Neuronal stem cell (in vitro differentiated cells): ENCODE results near the gene POLR2C.
A peak's percentile ranks its signal among the peaks of the same experiment; 100 is the strongest.

Experiments used
- DNase-seq: peaks from one replicate; pipeline ENCODE4 v3.0.0-alpha.2; 2013; ENCODE audit warnings: low spot score
- H2AFZ ChIP-seq: one replicate; pipeline ENCODE4 v1.6.1; 2013; ENCODE audit warnings: mild to moderate bottlenecking, low read length, inconsistent platforms
- H2AK5ac ChIP-seq: 2 replicates; pipeline ENCODE4 v1.6.1; 2013; ENCODE audit warnings: low read depth, mild to moderate bottlenecking, inconsistent platforms, low read length, moderate library complexity, mixed read lengths
- H2BK120ac ChIP-seq: 2 replicates; pipeline ENCODE4 v1.6.1; 2013; ENCODE audit warnings: low read depth, mild to moderate bottlenecking, inconsistent platforms, low read length, moderate library complexity, mixed read lengths
- H2BK12ac ChIP-seq: one replicate; pipeline ENCODE4 v1.6.1; 2013; ENCODE audit warnings: low read length, inconsistent platforms
- H2BK15ac ChIP-seq: 2 replicates; pipeline ENCODE4 v1.6.1; 2013; ENCODE audit warnings: mild to moderate bottlenecking, low read length, inconsistent platforms, mixed read lengths
- H2BK5ac ChIP-seq: one replicate; pipeline ENCODE4 v1.6.1; 2013; ENCODE audit warnings: inconsistent platforms, mild to moderate bottlenecking, low read length, moderate library complexity
- H3K14ac ChIP-seq: one replicate; pipeline ENCODE4 v1.6.1; 2013; ENCODE audit warnings: low read length, inconsistent platforms
- H3K18ac ChIP-seq: 2 replicates; pipeline ENCODE4 v1.6.1; 2013; ENCODE audit warnings: low read length, inconsistent platforms
- H3K23ac ChIP-seq: 2 replicates; pipeline ENCODE4 v1.6.1; 2013; ENCODE audit warnings: low read depth, mild to moderate bottlenecking, mixed read lengths, low read length, inconsistent platforms; ENCODE audit not compliant: poor library complexity
- H3K27ac ChIP-seq: replicated peaks from 3 replicates; pipeline ENCODE4 v1.5.1; 2013; ENCODE audit warnings: low read length, inconsistent platforms
- H3K27me3 ChIP-seq, 3 experiments: 2 replicates each; pipeline ENCODE4 v1.6.1; 2013; ENCODE audit warnings: low read length in 3 of 3, mild to moderate bottlenecking in 2 of 3, inconsistent platforms in 1 of 3, low read depth in 1 of 3, mixed read lengths in 1 of 3, moderate library complexity in 1 of 3; ENCODE audit not compliant: control insufficient read depth in 3 of 3, insufficient read depth in 3 of 3
- H3K36me3 ChIP-seq, 2 donors: replicated peaks in 1 of 2; 2 replicates each; pipeline ENCODE4 v1.6.1; 2013; ENCODE audit warnings: low read length in 2 of 2; ENCODE audit not compliant: control insufficient read depth in 2 of 2, insufficient read depth in 2 of 2
- H3K4ac ChIP-seq: 2 replicates; pipeline ENCODE4 v1.6.1; 2013; ENCODE audit warnings: inconsistent platforms, mild to moderate bottlenecking, low read length, moderate library complexity
- H3K4me1 ChIP-seq, 2 donors: 1 replicate in 1 of 2; 2 replicates in 1 of 2; pipeline ENCODE4 v1.6.1; 2013; ENCODE audit warnings: low read length in 2 of 2, low read depth in 1 of 2; ENCODE audit not compliant: control insufficient read depth in 2 of 2, insufficient read depth in 1 of 2
- H3K4me2 ChIP-seq: one replicate; pipeline ENCODE4 v1.6.1; 2013; ENCODE audit warnings: mild to moderate bottlenecking, low read length, inconsistent platforms; ENCODE audit not compliant: insufficient read depth, poor library complexity, severe bottlenecking
- H3K4me3 ChIP-seq, 2 donors: 2 replicates each; pipeline ENCODE4 v1.5.1; 2013; ENCODE audit warnings: low read length in 2 of 2, mild to moderate bottlenecking in 2 of 2, inconsistent platforms in 1 of 2, moderate library complexity in 1 of 2
- H3K79me1 ChIP-seq: one replicate; pipeline ENCODE4 v1.6.1; 2013; ENCODE audit warnings: low read depth, mild to moderate bottlenecking, inconsistent platforms, low read length, moderate library complexity
- H3K9ac ChIP-seq: one replicate; pipeline ENCODE4 v1.6.1; 2013; ENCODE audit warnings: mild to moderate bottlenecking, low read depth, low read length, inconsistent platforms; ENCODE audit not compliant: poor library complexity
- H3K9me3 ChIP-seq, 2 donors: replicated peaks in 1 of 2; 2 replicates each; pipeline versions ENCODE3 to v1.6.1; 2013; ENCODE audit warnings: low read length in 2 of 2, mild to moderate bottlenecking in 2 of 2, inconsistent platforms in 1 of 2, low read depth in 1 of 2, mixed read lengths in 1 of 2, moderate library complexity in 1 of 2; ENCODE audit not compliant: control insufficient read depth in 2 of 2, insufficient read depth in 1 of 2
- H4K8ac ChIP-seq: one replicate; pipeline ENCODE4 v1.6.1; 2013; ENCODE audit warnings: low read depth, mild to moderate bottlenecking, inconsistent platforms, low read length, moderate library complexity
- H4K91ac ChIP-seq: one replicate; pipeline ENCODE4 v1.6.1; 2013; ENCODE audit warnings: low read length, low read depth, mild to moderate bottlenecking, inconsistent platforms; ENCODE audit not compliant: poor library complexity
- WGBS, 2 donors: extraction: QIAGEN DNeasy Blood & Tissue Kit; methylation state at CpG; one replicate each; pipeline ENCODE4 v1.1.7; 2013; ENCODE audit warnings: missing lambda C conversion rate in 2 of 2, mixed read lengths in 1 of 2; ENCODE audit not compliant: insufficient read length in 2 of 2, insufficient replicate concordance in 1 of 2; ENCODE audit errors: extremely low coverage in 2 of 2; 5-methylcytosine and 5-hydroxymethylcytosine counted together

The POLR2C gene

DNA sequence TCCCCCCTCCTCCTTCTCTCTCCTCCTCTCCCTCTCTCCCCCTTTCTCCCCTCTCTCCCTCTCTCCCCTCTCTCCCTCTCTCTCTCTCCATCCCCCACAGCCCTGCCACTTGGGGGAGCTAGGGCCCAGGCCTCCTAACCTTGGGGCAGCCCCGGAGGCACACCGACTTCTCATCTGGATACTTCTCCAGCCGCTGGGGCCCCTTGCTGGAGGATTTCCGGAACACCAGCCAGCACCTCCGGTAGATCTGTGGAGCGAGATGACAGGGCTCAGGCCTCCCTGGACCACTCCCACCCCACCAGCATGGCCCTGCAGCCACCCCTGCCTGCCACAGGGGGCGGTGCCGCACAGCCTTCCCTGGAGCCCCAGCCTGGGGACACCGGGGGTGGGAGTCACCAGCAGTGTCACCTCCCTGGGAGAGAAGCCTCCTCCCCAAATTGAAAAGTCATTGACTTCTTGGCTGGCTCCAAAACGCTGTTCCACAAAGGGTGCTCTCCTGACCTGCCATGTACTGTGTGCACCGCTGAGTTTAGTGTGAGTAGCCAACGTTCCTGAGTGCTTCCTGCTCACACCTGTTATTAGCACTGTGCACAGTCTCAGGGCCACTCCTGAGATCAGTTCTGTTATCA is 13.3 kb downstream of the POLR2C start:
- Histone ChIP-seq H2BK15ac (no peak overlapping the region), H3K4me2 (no peak overlapping the region), H3K14ac (no peak overlapping the region), H2AFZ (peak overlapping the region; percentile 57), H3K4me3 (no peak overlapping the region), H3K79me1 (peaks cover 4% of the 10 kb centered on the region), H4K8ac (no peak overlapping the region), H3K9ac (no peak overlapping the region), H3K27ac (peak overlapping the region; percentile 3), H3K23ac (no peak overlapping the region), H3K4me1 (peaks cover 33 to 35% of the 10 kb centered on the region in 2 donors), H2BK5ac (peak overlapping the region; percentile 62), H3K36me3 (peaks cover 27 to 32% of the 10 kb centered on the region in 2 donors), H4K91ac (no peak overlapping the region), H2BK12ac (no peak overlapping the region), H2AK5ac (no peak overlapping the region), H3K27me3 (no peaks in the 10 kb centered on the region), H3K18ac (peak overlapping the region; percentile 6), H2BK120ac (no peak overlapping the region), H3K4ac (no peak overlapping the region), H3K9me3 (no peaks in the 10 kb centered on the region)
- no peak for DNase-seq
- WGBS, 2 donors: no CpG with 5 or more reads among the region's 12 CpGs

DNA sequence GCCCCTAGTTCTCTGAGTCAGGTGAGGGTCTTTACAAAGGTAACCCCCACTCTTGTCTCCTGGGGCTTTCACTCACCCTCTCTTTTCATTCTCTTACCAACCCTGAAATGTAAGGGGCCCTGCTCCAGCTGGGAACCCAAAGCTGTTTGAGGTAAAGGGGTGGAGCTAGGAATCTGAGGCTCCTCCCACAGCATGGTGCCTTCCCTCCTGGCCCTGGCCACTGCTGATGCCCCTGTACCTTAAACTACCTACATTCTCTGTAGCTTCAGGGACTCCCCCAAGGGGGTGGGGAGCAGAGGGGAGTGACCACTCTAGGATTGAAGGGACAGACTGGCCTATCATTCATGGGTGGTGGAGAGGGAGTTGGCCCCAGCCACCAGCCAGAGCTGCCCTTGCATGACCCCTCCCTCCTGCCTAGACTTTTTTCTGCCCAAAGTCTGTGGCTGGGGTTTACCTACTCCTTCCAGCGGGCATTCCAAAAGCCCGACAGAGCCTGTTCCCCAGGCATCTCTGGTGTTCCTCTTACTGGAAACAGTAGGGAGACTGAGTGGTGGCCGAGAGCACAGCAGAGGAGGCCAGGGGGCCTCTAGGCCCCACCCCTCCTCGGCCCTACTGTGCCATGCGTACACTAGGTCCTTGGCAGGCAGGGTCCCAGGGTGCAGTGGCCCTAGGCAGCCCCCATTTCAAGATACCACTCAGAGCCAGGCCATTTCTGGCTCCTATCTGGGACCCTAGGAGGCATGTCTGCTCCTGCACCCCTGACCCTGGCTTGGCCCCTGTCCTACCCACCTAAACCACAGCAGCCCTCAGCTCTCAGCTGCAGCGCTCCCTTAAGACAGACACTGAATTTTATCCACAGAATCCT is 14.3 kb downstream of the POLR2C start:
- H4K91ac ChIP-seq: no peak overlapping the region
- H3K18ac ChIP-seq: peak overlapping the region; percentile 57
- H2BK120ac ChIP-seq: no peak overlapping the region
- no peak overlapping the region for H3K4me3 ChIP-seq
- no peak overlapping the region for H3K4me2 ChIP-seq
- peak overlapping the region; percentile 23 for H3K4ac ChIP-seq
- no peaks in the 10 kb centered on the region for H3K27me3 ChIP-seq
- H3K9me3 ChIP-seq: no peaks in the 10 kb centered on the region
- no peak overlapping the region for H3K27ac ChIP-seq
- no CpG with 5 or more reads among the region's 6 CpGs for WGBS, 2 donors
- H2AK5ac ChIP-seq: peak overlapping the region; percentile 86
- peak overlapping the region; percentile 41 for H2BK12ac ChIP-seq
- DNase-seq: no peak
- no peak overlapping the region for H3K23ac ChIP-seq
- H3K4me1 ChIP-seq: peaks cover 33 to 35% of the 10 kb centered on the region in 2 donors
- peak overlapping the region; percentile 43 for H4K8ac ChIP-seq
- H3K36me3 ChIP-seq: peaks cover 23 to 24% of the 10 kb centered on the region in 2 donors
- H2AFZ ChIP-seq: no peak overlapping the region
- peaks cover 4% of the 10 kb centered on the region for H3K79me1 ChIP-seq
- peak overlapping the region; percentile 89 for H3K14ac ChIP-seq
- no peak overlapping the region for H2BK15ac ChIP-seq
- peak overlapping the region; percentile 62 for H2BK5ac ChIP-seq
- no peak overlapping the region for H3K9ac ChIP-seq

DNA sequence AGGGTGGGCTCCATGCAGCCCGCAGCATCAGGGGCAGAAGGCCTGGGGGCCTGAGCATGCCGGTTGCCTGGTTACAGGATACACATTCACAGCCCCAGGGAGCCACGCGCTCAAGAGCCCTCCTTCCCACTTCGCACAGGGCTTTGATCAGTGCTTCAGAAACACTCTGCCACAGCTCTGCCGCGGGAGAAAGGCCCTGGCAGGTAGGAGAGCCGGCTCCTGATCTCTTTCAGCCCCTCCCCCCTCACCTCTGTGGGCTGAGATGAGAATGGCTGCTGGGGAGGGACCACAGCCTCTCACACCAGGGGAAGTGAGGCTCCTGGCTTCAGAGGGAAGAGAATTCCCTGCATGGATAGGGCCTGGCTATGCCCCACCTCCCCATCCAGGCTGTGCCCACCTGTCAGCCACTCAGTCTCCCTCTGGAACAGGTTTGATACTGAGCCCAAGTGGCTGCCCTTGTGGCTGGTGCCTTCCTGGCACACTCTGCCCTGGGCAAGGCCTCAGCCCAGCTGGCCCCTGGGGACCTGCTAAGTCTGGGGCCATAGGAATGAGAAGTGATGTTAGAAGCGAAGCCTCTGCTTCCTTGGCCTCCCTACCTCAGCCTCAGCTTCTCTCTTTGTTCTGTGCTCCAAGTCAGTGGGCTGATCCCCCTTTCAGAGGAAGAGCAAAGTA is 15.2 kb downstream of the POLR2C start:
- H3K4me3 ChIP-seq: no peak overlapping the region
- H2BK15ac ChIP-seq: peak overlapping the region; percentile 26
- H3K9me3 ChIP-seq: no peaks in the 10 kb centered on the region
- peaks cover 33 to 35% of the 10 kb centered on the region in 2 donors for H3K4me1 ChIP-seq
- peaks cover 15 to 16% of the 10 kb centered on the region in 2 donors for H3K36me3 ChIP-seq
- peak overlapping the region; percentile 71 for H3K14ac ChIP-seq
- H3K27me3 ChIP-seq: no peaks in the 10 kb centered on the region
- H4K8ac ChIP-seq: peak overlapping the region; percentile 43
- no peak overlapping the region for H4K91ac ChIP-seq
- no peak overlapping the region for H3K4me2 ChIP-seq
- no peak for DNase-seq
- no peak overlapping the region for H3K4ac ChIP-seq
- peak overlapping the region; percentile 30 for H3K9ac ChIP-seq
- H3K23ac ChIP-seq: no peak overlapping the region
- WGBS, 2 donors: no CpG with 5 or more reads among the region's 9 CpGs
- H3K27ac ChIP-seq: no peak overlapping the region
- H3K79me1 ChIP-seq: peaks cover 4% of the 10 kb centered on the region
- H2BK120ac ChIP-seq: no peak overlapping the region
- peak overlapping the region; percentile 53 for H3K18ac ChIP-seq
- peak overlapping the region; percentile 85 for H2AK5ac ChIP-seq
- peak overlapping the region; percentile 75 for H2BK12ac ChIP-seq
- H2BK5ac ChIP-seq: peak overlapping the region; percentile 46
- H2AFZ ChIP-seq: no peak overlapping the region
